NCI-H226 (cell line): ENCODE data around the gene CRB2.

Source experiments
- DNase-seq: peaks from one replicate; pipeline ENCODE4 v3.0.0-alpha.2; 2015

The CRB2 gene

DNA sequence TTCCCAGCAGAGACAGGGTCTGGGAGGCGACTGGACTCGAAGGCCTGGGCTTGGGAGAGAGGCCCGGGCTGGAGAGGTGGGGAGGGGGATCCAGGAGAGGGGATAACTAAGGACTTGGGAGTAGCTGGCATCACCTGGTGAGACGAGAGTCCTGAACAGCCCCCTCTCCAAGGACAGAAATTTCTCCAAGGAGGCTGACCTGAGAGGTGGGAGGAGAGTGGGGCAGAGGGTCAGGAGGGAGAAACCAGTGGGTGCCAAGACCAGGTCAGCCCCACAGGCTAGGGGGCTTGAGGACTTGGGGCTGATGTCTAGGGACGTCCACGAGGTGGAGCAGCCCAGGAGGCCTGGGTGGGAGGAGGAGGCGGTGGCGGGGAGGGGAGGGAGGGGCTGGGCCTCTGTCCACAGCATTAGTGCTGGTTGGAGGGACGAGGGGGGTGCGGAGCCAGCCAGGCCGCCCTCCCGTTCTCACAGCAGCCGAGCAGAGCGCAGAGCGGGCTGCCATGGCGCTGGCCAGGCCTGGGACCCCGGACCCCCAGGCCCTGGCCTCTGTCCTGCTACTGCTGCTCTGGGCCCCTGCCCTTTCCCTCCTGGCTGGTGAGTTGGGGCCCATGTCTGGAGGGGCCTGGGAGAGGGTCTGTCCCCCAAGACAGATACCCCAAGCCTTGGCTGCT lies at the start of gene CRB2:
CRB2 (plus strand) TSS at position 437 of the 671 bp plus-strand sequence; CDS start at position 501, 64 bp downstream.
- DNase-seq = peak; percentile 60

GRCh38 chr9:123309611-123310010 lies 46.4 kb upstream of the CRB2 start:
- no peak for DNase-seq

DNA sequence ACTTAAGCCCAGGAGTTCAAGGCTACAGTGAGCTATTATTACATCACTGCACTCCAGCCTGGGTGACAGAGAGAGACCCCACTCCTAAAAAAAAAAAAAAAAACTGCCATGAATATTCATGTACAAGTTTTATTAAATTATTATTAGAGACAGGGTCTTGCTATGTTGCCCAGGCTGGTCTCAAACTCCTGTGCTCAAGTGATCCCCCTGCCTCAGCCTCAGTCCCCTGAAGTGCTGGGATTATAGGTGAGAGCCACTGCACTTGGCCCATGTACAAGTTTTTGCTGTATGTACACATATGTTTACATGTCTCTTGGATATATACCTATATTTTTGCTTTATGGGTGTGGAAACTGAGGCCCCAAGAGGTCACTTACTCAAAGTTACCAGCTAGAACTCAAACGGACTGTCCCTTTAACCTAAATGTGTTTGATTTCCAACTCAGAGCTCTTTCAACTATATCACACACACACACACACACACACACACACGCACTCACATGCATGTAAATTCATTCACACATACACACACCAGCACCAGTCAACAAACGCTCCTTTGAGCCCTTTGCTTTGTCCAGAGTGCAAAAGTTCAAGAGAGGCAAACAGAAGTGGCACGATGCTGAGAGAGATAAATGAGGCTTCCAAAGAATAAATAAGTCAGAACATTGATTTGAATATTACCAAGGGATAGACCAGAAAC lies 45.3 kb upstream of the CRB2 start:
- DNase-seq = no peak

- DNase-seq = no peak
Measured at GRCh38 chr9:123311250-123311752, 44.7 kb upstream of the CRB2 start.

- DNase-seq = no peak
Measured at GRCh38 chr9:123312306-123312877, 43.6 kb upstream of the CRB2 start.

- no peak for DNase-seq
Measured at GRCh38 chr9:123314617-123315016, 41.4 kb upstream of the CRB2 start.

DNA sequence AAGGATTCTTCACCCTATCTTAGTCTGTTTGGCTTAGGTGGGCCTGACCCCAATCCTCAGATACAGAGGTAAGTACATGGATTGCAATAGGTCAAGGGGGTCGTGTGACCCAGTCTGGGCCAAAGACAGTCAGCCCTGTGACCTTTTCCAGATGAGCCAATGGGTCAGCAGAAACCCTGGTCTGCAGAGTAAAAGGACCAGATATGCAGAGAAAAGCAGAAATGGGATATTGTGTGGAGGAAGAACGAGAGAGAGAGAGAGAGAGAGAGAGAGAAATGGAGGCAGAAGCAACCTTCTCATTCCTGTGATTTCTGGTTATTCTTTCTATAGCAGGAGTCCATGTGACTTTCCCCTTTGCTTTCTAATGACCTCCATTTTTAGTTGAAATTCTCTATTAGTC lies 40.4 kb upstream of the CRB2 start:
- DNase-seq = no peak

DNA sequence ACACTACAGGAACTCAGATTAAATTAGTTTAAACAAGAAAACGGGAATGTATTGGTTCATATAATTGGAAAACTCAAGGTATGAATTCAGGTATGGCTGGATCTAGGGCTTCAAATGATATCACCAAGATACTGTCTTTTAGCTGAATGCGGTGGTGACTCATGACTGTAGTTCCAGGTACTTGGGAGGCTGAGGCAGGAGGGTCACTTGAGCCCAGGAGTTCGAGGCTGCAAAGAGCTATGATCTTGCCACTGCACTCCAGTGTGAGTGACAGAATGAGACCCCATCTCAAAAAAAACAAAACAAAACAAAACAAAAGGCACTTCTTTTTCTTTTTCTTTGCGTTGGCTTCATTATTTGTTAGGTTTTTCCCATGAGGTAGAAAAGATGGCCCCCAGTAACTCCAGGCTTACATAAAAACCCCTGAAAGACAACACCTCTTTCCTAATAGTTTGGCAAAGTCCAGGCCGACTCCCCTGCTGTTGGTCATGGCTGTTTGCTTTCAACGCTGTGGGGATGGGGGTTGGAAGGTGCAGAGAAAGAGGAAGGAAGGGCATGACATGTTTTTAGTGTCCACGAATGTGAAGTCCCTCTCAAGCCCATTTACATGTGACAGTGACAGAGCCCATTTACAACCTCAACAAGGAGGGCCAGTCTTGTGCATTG lies 39.8 kb upstream of the CRB2 start:
- DNase-seq = no peak

DNA sequence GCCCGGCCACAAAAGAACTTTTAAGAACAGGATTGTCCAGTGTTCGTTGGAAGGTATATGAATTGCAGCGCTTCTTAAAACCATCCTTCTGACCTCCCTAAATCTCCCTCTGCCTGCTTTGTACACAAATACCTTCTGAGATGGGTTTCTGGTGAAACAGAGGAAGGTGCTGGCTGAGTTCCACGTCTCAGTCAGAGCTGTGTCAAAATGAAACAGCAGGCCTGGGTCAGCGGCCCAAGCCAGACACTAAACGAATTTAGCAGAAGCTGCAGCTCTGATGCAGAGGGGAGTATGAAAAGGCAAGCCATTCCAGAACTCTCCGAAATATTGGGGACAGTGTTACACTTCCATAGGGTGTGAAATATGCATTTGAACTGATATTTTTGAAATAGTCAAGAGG lies 37.8 kb upstream of the CRB2 start:
- no peak for DNase-seq

- no peak for DNase-seq
Measured at GRCh38 chr9:123318961-123319421, 37.0 kb upstream of the CRB2 start.

- no peak for DNase-seq
Measured at GRCh38 chr9:123319541-123320339, 36.3 kb upstream of the CRB2 start.

DNA sequence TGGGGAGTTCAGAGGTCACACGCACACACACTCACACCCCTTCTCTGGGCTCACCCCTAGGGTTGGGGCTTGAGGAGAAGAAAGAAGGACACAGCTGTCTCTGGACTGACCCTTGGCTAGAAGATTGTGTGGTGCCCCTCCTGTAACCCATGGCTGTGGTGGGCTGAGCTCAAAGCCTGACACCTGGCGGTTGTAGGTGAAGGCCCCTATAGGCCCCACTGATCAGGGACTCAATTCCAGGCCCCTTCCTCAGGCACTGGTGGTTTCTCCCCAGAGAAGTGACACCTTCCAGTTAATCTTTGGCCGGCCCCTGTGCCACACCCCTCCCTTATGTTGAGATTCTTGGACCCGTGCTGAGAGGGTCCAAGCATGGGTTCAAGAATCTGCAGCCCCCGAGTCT lies 35.2 kb upstream of the CRB2 start:
- DNase-seq = no peak

GRCh38 chr9:123321616-123322272 lies 34.3 kb upstream of the CRB2 start:
- DNase-seq = no peak

- DNase-seq = no peak
Measured at GRCh38 chr9:123322273-123323195, 33.5 kb upstream of the CRB2 start.

GRCh38 chr9:123323196-123324013 lies 32.6 kb upstream of the CRB2 start:
- no peak for DNase-seq

GRCh38 chr9:123324767-123325183 lies 31.2 kb upstream of the CRB2 start:
- DNase-seq = no peak

DNA sequence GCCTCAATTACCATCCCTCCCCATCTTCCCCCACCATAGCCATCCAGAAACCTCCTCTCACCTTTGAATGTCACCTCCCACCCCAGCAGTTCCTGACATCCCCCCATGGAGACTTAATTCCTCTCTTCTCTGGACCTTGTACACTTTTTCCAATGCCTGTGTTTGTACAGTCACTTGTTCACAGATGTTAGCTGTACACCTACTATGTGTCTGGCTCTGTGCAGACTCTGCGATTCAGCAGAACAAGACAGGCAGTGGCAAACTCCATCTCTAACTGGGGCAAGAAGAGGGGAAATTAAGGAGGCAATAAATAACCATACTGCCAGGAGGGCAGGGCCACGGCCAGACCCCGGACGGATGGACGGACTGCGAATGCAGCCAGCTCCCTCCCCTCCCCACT lies 29.8 kb upstream of the CRB2 start:
- DNase-seq = no peak

DNA sequence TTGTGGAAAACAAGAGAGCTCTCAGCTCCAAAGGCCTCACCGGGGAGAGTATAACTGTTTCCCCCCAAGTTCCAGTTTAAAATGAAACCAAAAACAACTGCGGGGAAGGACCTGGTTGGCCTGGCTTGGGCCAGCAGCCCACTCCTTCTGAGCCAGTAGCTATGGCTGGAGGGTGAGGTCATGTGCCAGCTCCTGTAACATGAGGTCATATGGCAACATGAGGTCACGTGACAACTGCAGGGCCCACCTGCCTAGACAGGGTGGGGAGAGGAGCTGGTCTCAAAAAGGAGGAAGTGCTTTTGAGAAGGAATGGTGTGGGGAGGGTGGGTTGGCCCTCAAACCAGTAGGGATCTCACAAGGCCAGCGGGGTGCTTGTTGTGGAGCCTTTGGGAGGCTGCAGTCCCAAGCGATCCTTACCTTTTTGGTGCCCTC lies 29.3 kb upstream of the CRB2 start:
- no peak for DNase-seq

DNA sequence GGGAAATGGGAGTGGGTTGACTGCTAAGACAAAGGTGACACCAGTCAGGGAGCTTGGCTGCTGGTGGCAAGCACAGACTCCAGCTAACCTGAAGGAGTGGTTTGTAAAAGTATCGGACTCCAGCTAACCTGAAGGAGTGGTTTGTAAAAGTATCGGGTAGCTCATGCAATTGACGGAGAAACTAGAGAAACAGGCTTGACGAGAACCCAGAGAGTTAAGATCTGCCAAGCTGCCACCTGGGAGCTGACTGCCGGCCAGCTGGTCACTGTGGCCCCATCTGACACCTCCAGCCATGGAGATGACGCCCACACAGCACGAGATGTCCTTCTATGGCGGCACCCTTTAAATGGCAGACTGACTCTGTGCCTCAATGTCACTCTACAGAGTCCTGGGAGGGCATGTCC lies 28.3 kb upstream of the CRB2 start:
- no peak for DNase-seq
